Breast epithelium (tissue), 4 donors: ENCODE results near the gene ABCC12. TPM values are rescaled to one million over a fixed set of nuclear protein-coding genes. Genes with fewer than 3 reads are reported as not detected.
"Not testable (repeated sequence)": the region's sequence is repeated elsewhere in the genome, so short reads cannot be mapped to it uniquely, and the experiment has no call there.

ENCODE experiments used
- DNase-seq, 2 donors: peaks; one replicate each; pipeline ENCODE4 v3.0.0-alpha.2; 2019; ENCODE audit warnings: low spot score in 2 of 2
- H3K27ac ChIP-seq, 2 donors: fragments of 200-600 bp; sonication (generic) in 1 of 2; one replicate each; pipeline ENCODE4 v1.5.1; 2016 to 2019; ENCODE audit warnings: mild to moderate bottlenecking in 1 of 2
- H3K27me3 ChIP-seq, 2 donors: fragments of 200-600 bp; sonication (generic) in 1 of 2; one replicate each; pipeline versions ENCODE4 v1.5.1 to v1.6.0; 2017 to 2019; ENCODE audit warnings: control low read depth in 1 of 2, mild to moderate bottlenecking in 1 of 2
- H3K36me3 ChIP-seq: fragments of 200-600 bp; one replicate; pipeline ENCODE4 v1.5.1; 2019
- H3K4me1 ChIP-seq, 2 donors: fragments of 200-600 bp; sonication (generic); one replicate each; pipeline ENCODE4 v1.5.1; 2016 to 2019; ENCODE audit warnings: control low read depth in 1 of 2
- H3K4me3 ChIP-seq, 3 donors: fragments of 200-600 bp; sonication (generic); 1 replicate in 2 of 3; 2 replicates in 1 of 3; pipeline ENCODE4 v1.5.1; 2016 to 2019; ENCODE audit warnings: mild to moderate bottlenecking in 3 of 3, moderate library complexity in 2 of 3
- H3K9me3 ChIP-seq, 2 donors: fragments of 200-600 bp; sonication (generic) in 1 of 2; one replicate each; pipeline ENCODE4 v1.5.1; 2016 to 2019; ENCODE audit warnings: control low read depth in 1 of 2
- CTCF ChIP-seq, 3 donors: fragments of 450-650 bp; IDR thresholded peaks; one replicate each; pipeline ENCODE4 v1.5.1; 2016 to 2017; ENCODE audit warnings: antibody characterized with exemption in 3 of 3, mild to moderate bottlenecking in 3 of 3, moderate library complexity in 3 of 3
- POLR2A ChIP-seq: fragments of 450-650 bp; IDR thresholded peaks from one replicate; pipeline ENCODE4 v1.6.1; 2016; ENCODE audit warnings: antibody characterized with exemption, mild to moderate bottlenecking, moderate library complexity
- POLR2AphosphoS5 ChIP-seq, 3 donors: sonication (generic); formaldehyde crosslinking; IDR thresholded peaks; one replicate each; pipeline ENCODE4 v1.6.1; 2017; ENCODE audit warnings: antibody characterized with exemption in 3 of 3
- intact Hi-C: fragments of 100-400 bp; cut with DNase I; formaldehyde crosslinking; loops from one replicate; pipeline ENCODE4 v1.15.1; 2023; ENCODE audit warnings: low total_unique reads
- total RNA-seq, 3 donors: library from RNA; depleted of rRNA; stranded (reverse); fragments of >200 nt; gene quantifications; one replicate each; pipeline ENCODE4 v1.1.0, GENCODE V29; 2016

Gene ABCC12
- total RNA-seq, 3 donors from 2014 or later: 0.15 to 1.6 TPM; not detected in 1

DNA sequence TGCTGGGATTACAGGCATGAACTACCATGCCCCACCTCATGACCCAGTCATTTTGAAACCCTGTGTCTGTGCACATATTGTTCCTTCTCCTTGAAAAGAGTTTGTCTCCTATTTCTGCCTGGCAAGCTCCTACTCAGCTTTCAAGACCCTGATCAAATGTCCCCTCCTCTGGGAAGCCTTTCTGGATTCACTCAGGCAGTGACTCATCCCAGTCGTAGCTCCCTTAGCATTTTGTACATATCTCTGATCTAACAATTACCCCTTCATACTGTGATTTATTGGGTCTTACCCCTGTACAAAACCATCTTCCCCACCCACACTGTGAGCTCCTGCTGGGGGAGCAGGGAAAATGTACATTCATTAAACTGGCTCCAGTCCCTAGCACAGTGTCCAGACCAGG, 18.1 kb upstream of the ABCC12 start:
- H3K27ac ChIP-seq: no peak overlapping the region
- no peak for DNase-seq
- TF ChIP-seq CTCF (IDR thresholded peaks at IDR 0.05) (no peak), POLR2A (no peak), POLR2AphosphoS5 (IDR thresholded peaks at IDR 0.05) (no peak)
- H3K9me3 ChIP-seq: no peaks in the 10 kb centered on the region
- H3K4me1 ChIP-seq: no peaks in the 10 kb centered on the region
- intact Hi-C loops: no loop called here
- no peaks in the 10 kb centered on the region for H3K36me3 ChIP-seq
- H3K4me3 ChIP-seq: no peak overlapping the region
- no peaks in the 10 kb centered on the region for H3K27me3 ChIP-seq

DNA sequence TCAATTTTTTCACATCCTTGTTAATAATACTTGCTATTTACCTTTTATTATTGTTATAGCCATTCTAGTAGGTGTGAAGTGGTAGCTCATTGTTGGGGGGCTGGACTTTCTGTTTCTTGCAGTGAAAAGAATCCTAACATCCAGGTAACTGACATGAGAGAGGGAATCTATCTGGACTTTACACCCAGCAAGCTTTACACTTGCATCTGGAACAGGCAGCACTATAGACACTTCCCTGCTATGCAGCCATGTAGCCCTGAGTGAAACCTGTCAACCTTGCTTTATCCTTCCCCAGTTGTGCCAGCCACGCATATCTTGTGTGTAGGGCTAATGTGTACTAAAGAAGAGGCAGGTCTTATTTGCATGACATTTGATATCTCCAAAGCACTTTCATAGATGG, 16.9 kb upstream of the ABCC12 start:
- intact Hi-C loops: no loop called here
- no peaks in the 10 kb centered on the region for H3K9me3 ChIP-seq
- no peaks in the 10 kb centered on the region for H3K36me3 ChIP-seq
- no peak for DNase-seq
- TF ChIP-seq CTCF (IDR thresholded peaks at IDR 0.05) (no peak), POLR2AphosphoS5 (IDR thresholded peaks at IDR 0.05) (no peak)
- H3K4me3 ChIP-seq: no peak overlapping the region
- H3K27ac ChIP-seq: no peak overlapping the region
- no peaks in the 10 kb centered on the region for H3K27me3 ChIP-seq
- H3K4me1 ChIP-seq: no peaks in the 10 kb centered on the region

DNA sequence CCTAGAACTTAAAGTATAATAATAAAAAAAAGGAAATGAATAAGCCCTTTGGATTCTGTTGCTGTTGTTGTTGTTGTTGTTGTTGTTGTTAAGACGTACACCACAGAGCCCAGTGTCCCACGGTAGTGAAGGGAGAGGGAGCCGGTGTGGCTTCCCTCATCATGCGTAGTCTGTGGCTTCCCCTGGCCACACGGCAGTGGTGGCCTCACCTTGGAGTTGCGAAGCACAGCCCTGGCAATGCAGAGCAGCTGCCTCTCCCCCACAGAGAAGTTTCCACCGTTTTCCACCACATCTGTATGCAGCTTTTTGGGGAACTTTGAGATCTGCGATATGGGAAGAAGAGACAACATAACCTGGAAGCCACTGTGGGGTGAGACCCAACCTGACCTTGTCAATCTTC, 14.1 kb upstream of the ABCC12 start:
- intact Hi-C loops: no loop called here
- Histone ChIP-seq H3K36me3 (no peaks in the 10 kb centered on the region), H3K27me3 (no peaks in the 10 kb centered on the region), H3K9me3 (no peaks in the 10 kb centered on the region), H3K4me3 (no peak overlapping the region), H3K4me1 (no peaks in the 10 kb centered on the region), H3K27ac (no peak overlapping the region)
- TF ChIP-seq POLR2AphosphoS5 (IDR thresholded peaks at IDR 0.05): no peak
- TF ChIP-seq POLR2A: no peak
- no peak for TF ChIP-seq CTCF (IDR thresholded peaks at IDR 0.05)
- DNase-seq: no peak

- TF ChIP-seq CTCF (IDR thresholded peaks at IDR 0.05) (no peak), POLR2A (no peak), POLR2AphosphoS5 (IDR thresholded peaks at IDR 0.05) (no peak)
- DNase-seq: no peak
- H3K27me3 ChIP-seq: no peaks in the 10 kb centered on the region
- no peaks in the 10 kb centered on the region for H3K4me1 ChIP-seq
- intact Hi-C loops: no loop called here
- no peak overlapping the region for H3K27ac ChIP-seq
- no peaks in the 10 kb centered on the region for H3K36me3 ChIP-seq
- no peaks in the 10 kb centered on the region for H3K9me3 ChIP-seq
- no peak overlapping the region for H3K4me3 ChIP-seq
These were observed 12.3 kb upstream of the ABCC12 start for GRCh38 chr16:48168075-48168474.

GRCh38 chr16:48166617-48167016, 10.8 kb upstream of the ABCC12 start:
- H3K9me3 ChIP-seq, intact Hi-C loops, H3K27ac ChIP-seq, H3K4me1 ChIP-seq, H3K27me3 ChIP-seq, H3K4me3 ChIP-seq, DNase-seq, H3K36me3 ChIP-seq: not testable (repeated sequence)

GRCh38 chr16:48165961-48166578, 10.3 kb upstream of the ABCC12 start:
- TF ChIP-seq POLR2A: no peak
- no peak for TF ChIP-seq POLR2AphosphoS5 (IDR thresholded peaks at IDR 0.05)
- TF ChIP-seq CTCF (IDR thresholded peaks at IDR 0.05): no peak
- peak in 1 of 2 donors; percentile 22 for DNase-seq
- intact Hi-C loops: no loop called here

More at GRCh38 chr16:48165961-48166578, 10.3 kb upstream of the ABCC12 start:
- H3K4me3 ChIP-seq: no peak overlapping the region
- no peak overlapping the region for H3K27ac ChIP-seq
- no peaks in the 10 kb centered on the region for H3K4me1 ChIP-seq
- H3K27me3 ChIP-seq: no peaks in the 10 kb centered on the region
- no peaks in the 10 kb centered on the region for H3K9me3 ChIP-seq
- H3K36me3 ChIP-seq: no peaks in the 10 kb centered on the region
